Lower lobe of right lung (tissue), 2 donors: ENCODE data around the gene LTBR. TPM values are rescaled to one million over a fixed set of nuclear protein-coding genes. Genes with fewer than 3 reads are reported as not detected.

Experiments used
- ATAC-seq, 2 donors: fragments of 200-7000 bp; cut with Tn5 transposase; one replicate each; pipeline ENCODE4 v1.9.1; 2020 to 2022; ENCODE audit warnings: mild to moderate bottlenecking in 2 of 2, moderate library complexity in 2 of 2
- DNase-seq: peaks from one replicate; pipeline ENCODE4 v3.0.0-alpha.2; 2020
- H3K27ac ChIP-seq: fragments of 200-600 bp; one replicate; pipeline ENCODE4 v1.8.0; 2022
- H3K27me3 ChIP-seq: fragments of 200-600 bp; one replicate; pipeline ENCODE4 v1.8.0; 2022; ENCODE audit warnings: low read depth
- H3K36me3 ChIP-seq: fragments of 200-600 bp; one replicate; pipeline ENCODE4 v1.8.0; 2022; ENCODE audit warnings: mild to moderate bottlenecking
- H3K4me1 ChIP-seq: fragments of 200-600 bp; one replicate; pipeline ENCODE4 v1.8.0; 2022
- H3K4me3 ChIP-seq: fragments of 200-600 bp; one replicate; pipeline ENCODE4 v1.8.0; 2022; ENCODE audit warnings: mild to moderate bottlenecking
- H3K9me3 ChIP-seq: fragments of 200-600 bp; one replicate; pipeline ENCODE4 v1.8.0; 2022
- intact Hi-C: fragments of 100-400 bp; cut with DNase I; formaldehyde crosslinking; loops from one replicate; pipeline ENCODE4 v1.11.0; 2022
- total RNA-seq: library from RNA; stranded (reverse); fragmentation: NEBNext Ultra II Directional; extraction: Animal tissue kit (Norgen Biotek cat#: 25700); gene quantifications from one replicate; pipeline ENCODE4 v1.2.1, GENCODE V29; 2021
- TF ChIP-seq, protein P1 (sequence below): fragments of 200-600 bp; IDR thresholded peaks from one replicate; pipeline ENCODE4 v1.8.0; 2022; ENCODE audit warnings: antibody characterized with exemption, mild to moderate bottlenecking
- donor health status: DM: no; HTN: yes; CAD: no; lungs with severe emphysema.

LTBR gene
- total RNA-seq, 1 donor from 2014 or later, result 122 TPM

DNA sequence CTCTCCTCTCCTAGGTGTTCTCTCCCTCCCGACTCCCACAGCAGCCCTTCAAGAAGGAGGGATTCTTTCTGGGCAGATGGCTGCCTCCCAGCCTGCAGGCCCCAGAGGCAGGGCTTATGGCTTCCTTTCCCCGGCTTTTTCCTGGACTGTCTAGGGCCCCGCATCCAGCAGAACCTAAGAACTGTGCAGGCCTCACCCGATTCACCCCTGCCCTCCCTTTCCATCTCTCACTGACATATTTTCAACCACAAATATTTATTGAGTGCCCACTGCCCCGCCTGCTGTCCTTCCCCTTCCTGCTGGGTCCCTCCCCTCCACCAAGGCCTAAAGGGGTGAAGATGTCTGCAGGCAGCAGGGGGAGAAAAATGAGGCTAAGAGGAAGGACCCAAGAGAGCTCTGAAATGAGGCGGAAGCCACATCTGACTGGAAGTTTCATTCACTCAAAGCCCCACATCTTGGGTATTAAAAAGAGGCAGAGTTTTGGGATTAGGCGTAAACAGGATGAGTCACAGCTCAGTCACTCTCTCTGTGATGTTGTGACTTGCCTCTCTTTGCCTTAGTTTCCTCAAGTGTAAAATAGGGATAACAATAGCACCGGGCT is 11.5 kb upstream of the LTBR start:
- Histone ChIP-seq H3K4me1 (peaks cover 69% of the 10 kb centered on the region), H3K27ac (peak overlapping the region; percentile 82), H3K4me3 (peak overlapping the region; percentile 56), H3K36me3 (no peaks in the 10 kb centered on the region), H3K9me3 (no peaks in the 10 kb centered on the region), H3K27me3 (no peaks in the 10 kb centered on the region)
- intact Hi-C loops, result no loop called here
- peak; percentile 76 for DNase-seq
- TF ChIP-seq, protein P1, sequence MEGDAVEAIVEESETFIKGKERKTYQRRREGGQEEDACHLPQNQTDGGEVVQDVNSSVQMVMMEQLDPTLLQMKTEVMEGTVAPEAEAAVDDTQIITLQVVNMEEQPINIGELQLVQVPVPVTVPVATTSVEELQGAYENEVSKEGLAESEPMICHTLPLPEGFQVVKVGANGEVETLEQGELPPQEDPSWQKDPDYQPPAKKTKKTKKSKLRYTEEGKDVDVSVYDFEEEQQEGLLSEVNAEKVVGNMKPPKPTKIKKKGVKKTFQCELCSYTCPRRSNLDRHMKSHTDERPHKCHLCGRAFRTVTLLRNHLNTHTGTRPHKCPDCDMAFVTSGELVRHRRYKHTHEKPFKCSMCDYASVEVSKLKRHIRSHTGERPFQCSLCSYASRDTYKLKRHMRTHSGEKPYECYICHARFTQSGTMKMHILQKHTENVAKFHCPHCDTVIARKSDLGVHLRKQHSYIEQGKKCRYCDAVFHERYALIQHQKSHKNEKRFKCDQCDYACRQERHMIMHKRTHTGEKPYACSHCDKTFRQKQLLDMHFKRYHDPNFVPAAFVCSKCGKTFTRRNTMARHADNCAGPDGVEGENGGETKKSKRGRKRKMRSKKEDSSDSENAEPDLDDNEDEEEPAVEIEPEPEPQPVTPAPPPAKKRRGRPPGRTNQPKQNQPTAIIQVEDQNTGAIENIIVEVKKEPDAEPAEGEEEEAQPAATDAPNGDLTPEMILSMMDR, result no peak
- ATAC-seq, result peak; percentile 33 to 46

DNA sequence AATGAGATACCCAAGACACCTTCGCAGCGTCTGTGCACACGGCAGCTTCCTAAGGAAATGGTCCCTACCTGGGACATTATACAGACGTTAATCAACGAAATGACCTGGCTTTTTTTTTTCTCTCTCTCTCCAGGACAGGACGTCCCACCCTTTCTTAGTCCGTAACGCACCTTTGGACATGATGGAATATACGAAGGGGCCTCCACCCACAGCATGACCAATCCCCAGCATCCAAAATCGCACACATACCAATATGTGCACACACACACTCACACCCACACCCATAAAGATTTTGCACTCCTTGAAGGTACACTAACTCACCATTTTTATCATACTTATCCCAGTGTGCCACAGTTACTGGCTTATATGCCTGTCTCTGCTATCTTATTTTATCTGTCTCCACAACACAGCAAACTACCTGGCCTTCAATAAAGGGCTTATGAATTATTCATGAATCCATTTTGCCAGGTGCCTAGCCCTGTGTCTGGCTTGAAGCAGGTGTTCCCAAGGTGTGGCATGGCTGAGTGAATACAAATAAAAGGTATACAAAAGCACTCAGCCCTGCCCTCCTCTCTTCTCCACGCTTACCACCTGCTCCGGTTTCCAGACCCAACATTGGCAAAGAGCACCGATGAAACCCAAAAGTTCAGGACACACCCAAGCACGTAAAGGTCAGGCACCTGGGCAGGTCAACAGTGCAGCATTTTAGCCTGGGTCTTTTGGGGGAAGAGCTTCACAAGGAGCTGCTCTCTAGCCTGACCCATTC is 10.8 kb upstream of the LTBR start:
- H3K9me3 ChIP-seq, result no peaks in the 10 kb centered on the region
- H3K27ac ChIP-seq, result peak overlapping the region; percentile 82
- no peaks in the 10 kb centered on the region for H3K36me3 ChIP-seq
- no peak for ATAC-seq
- TF ChIP-seq, protein P1, result no peak
- peak overlapping the region; percentile 56 for H3K4me3 ChIP-seq
- peaks cover 69% of the 10 kb centered on the region for H3K4me1 ChIP-seq
- DNase-seq, result peak; percentile 46
- no peaks in the 10 kb centered on the region for H3K27me3 ChIP-seq
- intact Hi-C loops, result no loop called here

DNA sequence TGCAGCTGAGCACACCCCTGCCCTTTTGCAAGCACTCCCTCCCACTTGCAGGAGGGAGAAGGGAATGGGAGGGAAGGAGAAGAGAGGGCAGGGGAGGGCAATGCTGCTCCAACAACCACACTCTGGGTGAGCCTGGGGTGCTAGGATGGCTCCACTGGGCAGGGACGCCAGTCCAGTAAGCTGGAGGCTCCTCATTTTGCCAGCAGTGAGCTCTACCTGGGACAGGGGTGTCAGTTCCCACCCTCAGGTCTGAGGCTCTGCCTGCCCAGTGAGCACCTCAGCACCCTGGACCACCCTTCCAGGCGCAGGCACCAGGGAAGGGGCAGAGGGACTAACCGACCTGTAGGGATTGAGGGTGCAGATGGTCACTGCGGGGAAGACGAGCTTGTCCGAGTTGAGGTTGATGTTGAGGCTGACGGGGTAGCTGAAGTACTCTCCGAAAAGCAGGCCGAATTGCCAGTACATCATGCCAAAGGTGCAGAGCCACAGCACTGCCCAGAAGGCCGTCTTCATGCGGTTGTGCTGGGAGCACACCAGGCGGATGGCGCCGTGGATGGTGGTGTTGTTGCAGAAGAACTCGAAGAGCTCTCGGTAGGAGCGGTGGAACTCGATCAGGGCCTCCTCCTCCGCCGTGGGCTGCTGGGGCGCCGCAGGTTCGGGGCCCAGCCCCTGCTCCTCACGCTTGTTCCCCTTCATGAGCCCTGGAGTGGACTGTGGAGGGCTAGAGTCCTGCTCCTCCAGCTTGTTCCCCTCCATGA is 9.8 kb upstream of the LTBR start:
- Histone ChIP-seq H3K4me3 (peak overlapping the region; percentile 56), H3K27me3 (no peaks in the 10 kb centered on the region), H3K4me1 (peaks cover 69% of the 10 kb centered on the region), H3K27ac (peak overlapping the region; percentile 82), H3K36me3 (no peaks in the 10 kb centered on the region), H3K9me3 (no peaks in the 10 kb centered on the region)
- intact Hi-C loops, result no loop called here
- ATAC-seq (no peak), DNase-seq (peak; percentile 41)
- TF ChIP-seq, protein P1, result no peak

DNA sequence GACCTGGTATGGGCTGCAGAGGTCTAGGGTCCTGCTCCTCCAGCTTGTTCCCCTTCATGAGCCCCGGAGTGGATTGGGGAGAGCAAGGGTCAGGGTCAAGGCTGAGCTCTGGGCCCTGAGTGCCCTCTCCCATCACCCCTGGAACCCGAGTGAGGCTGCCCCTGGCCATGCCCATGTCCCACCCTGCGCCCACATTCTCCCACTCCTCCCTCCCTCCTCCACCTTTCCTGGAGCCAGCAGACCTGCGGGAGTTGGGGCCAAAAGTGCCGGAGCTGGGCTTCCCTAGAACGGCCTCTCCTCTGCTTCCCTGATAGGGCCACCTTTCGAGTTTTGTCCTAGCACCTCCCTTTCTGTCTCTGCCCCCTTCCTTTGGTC is 9.2 kb upstream of the LTBR start:
- peak overlapping the region; percentile 56 for H3K4me3 ChIP-seq
- H3K4me1 ChIP-seq, result peaks cover 70% of the 10 kb centered on the region
- H3K27ac ChIP-seq, result peak overlapping the region; percentile 82
- TF ChIP-seq, protein P1, result no peak
- ATAC-seq (no peak), DNase-seq (no peak)
- no peaks in the 10 kb centered on the region for H3K36me3 ChIP-seq
- intact Hi-C loops, result loop anchor here (5.0 kb wide), 1 partner anchor 32 kb away; the partner anchor contains the start of gene TNFRSF1A
- H3K9me3 ChIP-seq, result no peaks in the 10 kb centered on the region
- H3K27me3 ChIP-seq, result no peaks in the 10 kb centered on the region

DNA sequence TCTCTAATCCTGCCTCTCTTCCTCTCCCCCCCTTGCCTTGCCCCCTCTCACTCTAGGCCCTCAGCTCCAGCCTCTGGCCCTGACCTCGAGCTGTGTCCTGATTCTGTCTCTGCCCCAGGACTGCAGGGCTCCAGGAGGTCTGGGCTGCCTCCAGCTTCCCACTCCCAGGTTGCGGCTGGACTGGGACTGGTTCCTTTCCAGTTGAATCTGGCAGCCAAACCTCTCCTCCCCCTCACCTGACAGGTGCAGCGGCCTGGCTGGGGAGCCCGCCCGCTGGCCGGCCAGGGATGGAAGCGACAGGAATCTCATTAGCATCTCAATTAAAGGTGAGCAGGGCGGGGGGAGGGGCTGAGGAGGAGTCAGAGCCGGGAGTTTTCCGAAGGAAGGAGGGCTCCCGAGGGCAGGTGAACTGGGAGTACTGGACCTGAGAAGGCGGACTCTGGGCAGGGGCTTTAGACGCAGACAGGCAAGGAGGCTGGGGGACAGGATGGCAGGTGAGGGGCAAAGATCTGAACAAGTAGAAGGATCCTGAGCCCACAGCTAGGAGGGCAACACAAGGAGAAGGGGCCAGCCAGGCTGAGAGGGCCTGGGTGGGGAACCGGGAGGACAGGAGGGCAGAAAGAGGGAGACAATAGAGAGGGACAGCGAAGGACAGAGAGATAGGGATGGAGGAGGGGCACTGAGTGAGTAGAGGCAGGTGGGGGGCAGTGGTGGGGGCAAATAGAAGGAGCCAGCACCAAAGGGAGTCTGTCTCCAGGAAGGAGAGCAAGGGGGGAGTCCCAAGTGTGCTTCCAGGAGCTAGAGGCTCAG is 8.5 kb upstream of the LTBR start, which contains the start of gene SCNN1A:
Gene SCNN1A (minus strand): TSS at position 295 of the 810 bp plus-strand sequence. CDS start 780 bp downstream, outside the sequence.
- peak; percentile 85 for DNase-seq
- intact Hi-C loops, result loop anchor here (5.0 kb wide), 1 partner anchor 33 kb away; the partner anchor contains the start of gene TNFRSF1A
- peak; percentile 41 to 50 for ATAC-seq
- H3K27ac ChIP-seq, result peak within 1 kb of the TSS; percentile 82
- no peaks in the 10 kb centered on the region for H3K27me3 ChIP-seq
- H3K4me3 ChIP-seq, result peak within 1 kb of the TSS; percentile 56
- no peaks in the 10 kb centered on the region for H3K9me3 ChIP-seq
- H3K36me3 ChIP-seq, result no peaks in the 10 kb centered on the region
- TF ChIP-seq, protein P1, result no peak
- H3K4me1 ChIP-seq, result peaks cover 70% of the 10 kb centered on the region
